ENCODE data around the gene LTBP1.

DNA sequence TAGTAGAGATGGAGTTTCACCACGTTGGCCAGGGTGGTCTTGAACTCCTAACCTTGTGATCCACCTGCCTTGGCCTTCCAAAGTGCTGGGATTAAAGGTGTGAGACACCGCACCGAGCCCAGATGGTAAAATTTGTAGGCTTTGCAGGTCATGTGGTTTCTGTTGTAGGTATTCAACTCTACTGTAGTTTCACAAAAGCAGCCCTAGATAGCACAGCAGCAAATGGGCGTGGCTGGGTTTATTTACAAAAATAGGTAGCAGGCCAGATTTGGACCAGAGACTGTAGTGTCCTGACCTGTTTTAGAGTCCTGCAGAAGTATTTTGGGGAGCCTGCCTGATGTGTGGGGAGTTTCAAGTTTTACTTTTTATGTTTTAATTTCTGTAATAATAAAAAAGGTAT is 445.6 kb downstream of the LTBP1 start:
- TF ChIP-seq CREB1 (IDR thresholded peaks at IDR 0.05; ENCODE audit: low read depth) (no peak), TAF1 (IDR thresholded peaks at IDR 0.05; ENCODE audit: low read depth) (no peak), TCF12 (IDR thresholded peaks at IDR 0.05; ENCODE audit: low read depth) (no peak)
- TF ChIP-seq, protein P1, sequence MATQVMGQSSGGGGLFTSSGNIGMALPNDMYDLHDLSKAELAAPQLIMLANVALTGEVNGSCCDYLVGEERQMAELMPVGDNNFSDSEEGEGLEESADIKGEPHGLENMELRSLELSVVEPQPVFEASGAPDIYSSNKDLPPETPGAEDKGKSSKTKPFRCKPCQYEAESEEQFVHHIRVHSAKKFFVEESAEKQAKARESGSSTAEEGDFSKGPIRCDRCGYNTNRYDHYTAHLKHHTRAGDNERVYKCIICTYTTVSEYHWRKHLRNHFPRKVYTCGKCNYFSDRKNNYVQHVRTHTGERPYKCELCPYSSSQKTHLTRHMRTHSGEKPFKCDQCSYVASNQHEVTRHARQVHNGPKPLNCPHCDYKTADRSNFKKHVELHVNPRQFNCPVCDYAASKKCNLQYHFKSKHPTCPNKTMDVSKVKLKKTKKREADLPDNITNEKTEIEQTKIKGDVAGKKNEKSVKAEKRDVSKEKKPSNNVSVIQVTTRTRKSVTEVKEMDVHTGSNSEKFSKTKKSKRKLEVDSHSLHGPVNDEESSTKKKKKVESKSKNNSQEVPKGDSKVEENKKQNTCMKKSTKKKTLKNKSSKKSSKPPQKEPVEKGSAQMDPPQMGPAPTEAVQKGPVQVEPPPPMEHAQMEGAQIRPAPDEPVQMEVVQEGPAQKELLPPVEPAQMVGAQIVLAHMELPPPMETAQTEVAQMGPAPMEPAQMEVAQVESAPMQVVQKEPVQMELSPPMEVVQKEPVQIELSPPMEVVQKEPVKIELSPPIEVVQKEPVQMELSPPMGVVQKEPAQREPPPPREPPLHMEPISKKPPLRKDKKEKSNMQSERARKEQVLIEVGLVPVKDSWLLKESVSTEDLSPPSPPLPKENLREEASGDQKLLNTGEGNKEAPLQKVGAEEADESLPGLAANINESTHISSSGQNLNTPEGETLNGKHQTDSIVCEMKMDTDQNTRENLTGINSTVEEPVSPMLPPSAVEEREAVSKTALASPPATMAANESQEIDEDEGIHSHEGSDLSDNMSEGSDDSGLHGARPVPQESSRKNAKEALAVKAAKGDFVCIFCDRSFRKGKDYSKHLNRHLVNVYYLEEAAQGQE (IDR thresholded peaks at IDR 0.05; ENCODE audit: low read depth): no peak

Measured in Ishikawa (cell line).